HepG2 (cell line): Measurements from ENCODE around the gene NUB1. TPM values are rescaled to one million over a fixed set of nuclear protein-coding genes. Genes with fewer than 3 reads are reported as not detected.

Experiments
- HDAC2 ChIP-seq: sonication (generic); formaldehyde crosslinking; IDR thresholded peaks from 2 replicates; pipeline ENCODE4 v1.4.0; 2020; ENCODE audit warnings: missing genetic modification reagents
- JARID2 ChIP-seq: sonication (generic); formaldehyde crosslinking; IDR thresholded peaks from 2 replicates; pipeline ENCODE4 v1.8.1; 2023; ENCODE audit warnings: missing genetic modification reagents, inconsistent platforms; ENCODE audit not compliant: insufficient replicate concordance
- MEF2D ChIP-seq: sonication (generic); formaldehyde crosslinking; IDR thresholded peaks from 2 replicates; pipeline ENCODE4 v1.5.1; 2020; ENCODE audit warnings: mild to moderate bottlenecking, missing genetic modification reagents
- SCMH1 ChIP-seq: sonication (generic); formaldehyde crosslinking; IDR thresholded peaks from 2 replicates; pipeline ENCODE4 v1.9.0; 2021; ENCODE audit warnings: missing genetic modification reagents, mild to moderate bottlenecking, borderline replicate concordance
- SRSF9 ChIP-seq: fragments of 200-400 bp; formaldehyde crosslinking; IDR thresholded peaks from 2 replicates; pipeline ENCODE4 v1.6.1; 2018; ENCODE audit warnings: borderline replicate concordance, mild to moderate bottlenecking, low read depth, low read length; ENCODE audit not compliant: insufficient read depth, poor library complexity, severe bottlenecking
- ZNF124 ChIP-seq: sonication (generic); formaldehyde crosslinking; IDR thresholded peaks from 2 replicates; pipeline ENCODE4 v1.4.0; 2020; ENCODE audit warnings: missing genetic modification reagents
- ZNF274 ChIP-seq: sonication (generic); formaldehyde crosslinking; IDR thresholded peaks from 2 replicates; pipeline ENCODE4 v1.5.1; 2020; ENCODE audit warnings: mild to moderate bottlenecking, missing genetic modification reagents
- ZNF329 ChIP-seq: sonication (generic); formaldehyde crosslinking; IDR thresholded peaks from 2 replicates; pipeline ENCODE4 v1.9.0; 2021; ENCODE audit warnings: low read depth, mild to moderate bottlenecking, missing genetic modification reagents
- ZNF550 ChIP-seq: sonication (generic); formaldehyde crosslinking; IDR thresholded peaks from 2 replicates; pipeline ENCODE4 v1.4.0; 2020; ENCODE audit warnings: mild to moderate bottlenecking, missing genetic modification reagents, borderline replicate concordance
- ZNF772 ChIP-seq: sonication (generic); formaldehyde crosslinking; IDR thresholded peaks from 2 replicates; pipeline ENCODE4 v1.5.0; 2020; ENCODE audit warnings: mild to moderate bottlenecking, missing genetic modification reagents
- polyA plus RNA-seq, 8 experiments: library from polyadenylated mRNA; depleted of rRNA in 3 of 8; stranded (reverse) in 7 of 8; unstranded in 1 of 8; fragments of >200 nt; fragmentation: Illumina TruSeq in 4 of 8; extraction: Trizol in 4 of 8; gene quantifications; 2 replicates each; pipeline versions ENCODE4 v1.2.1 to v1.2.3, GENCODE V29; 2011 to 2016; ENCODE audit warnings: low read depth in 4 of 8, missing spikeins in 1 of 8, mixed read lengths in 1 of 8; ENCODE audit not compliant: insufficient read depth in 1 of 8
- total RNA-seq, 5 experiments: library from RNA; depleted of rRNA; stranded (reverse); fragments of >200 nt; fragmentation: Illumina TruSeq; extraction: Trizol; gene quantifications; 2 replicates each; pipeline ENCODE4 v1.2.3, GENCODE V29; 2016; ENCODE audit warnings: low read depth in 1 of 5
- TF ChIP-seq, protein P1 (sequence below): sonication (generic); formaldehyde crosslinking; IDR thresholded peaks from 2 replicates; pipeline ENCODE4 v1.4.0; 2020; ENCODE audit warnings: missing genetic modification reagents
- TF ChIP-seq, protein P2 (sequence below): sonication (generic); formaldehyde crosslinking; IDR thresholded peaks from 2 replicates; pipeline ENCODE4 v1.8.0; 2022; ENCODE audit warnings: mild to moderate bottlenecking, missing genetic modification reagents, borderline replicate concordance
- TF ChIP-seq, protein P3 (sequence below): sonication (generic); formaldehyde crosslinking; IDR thresholded peaks from 2 replicates; pipeline ENCODE4 v1.4.0; 2020; ENCODE audit warnings: missing genetic modification reagents

NUB1 gene
- total and polyA plus RNA-seq, 2 of the 13 experiments (the other 11 are each of a cell fraction or from before 2014, with no cell fraction given) = 27.1 to 37.0 TPM

DNA sequence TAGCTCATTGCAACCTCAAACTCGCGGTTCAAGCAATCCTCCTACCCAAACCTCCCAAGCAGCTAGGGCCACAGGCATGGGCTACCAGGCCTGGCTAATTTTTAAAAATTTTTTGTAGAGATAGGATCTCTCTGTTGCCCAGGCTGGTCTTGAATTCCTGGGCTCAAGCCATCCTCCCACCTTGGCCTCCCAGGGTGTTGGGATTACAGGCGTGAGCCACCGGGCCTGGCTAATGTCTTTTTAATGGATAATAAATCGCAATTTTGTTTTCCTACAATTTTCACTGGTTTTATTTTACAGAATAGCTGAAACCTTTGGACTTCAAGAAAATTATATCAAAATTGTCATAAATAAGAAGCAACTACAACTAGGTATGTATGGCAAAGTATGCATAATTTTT is 10.9 kb downstream of the NUB1 start (continued):
- TF ChIP-seq, protein P1, sequence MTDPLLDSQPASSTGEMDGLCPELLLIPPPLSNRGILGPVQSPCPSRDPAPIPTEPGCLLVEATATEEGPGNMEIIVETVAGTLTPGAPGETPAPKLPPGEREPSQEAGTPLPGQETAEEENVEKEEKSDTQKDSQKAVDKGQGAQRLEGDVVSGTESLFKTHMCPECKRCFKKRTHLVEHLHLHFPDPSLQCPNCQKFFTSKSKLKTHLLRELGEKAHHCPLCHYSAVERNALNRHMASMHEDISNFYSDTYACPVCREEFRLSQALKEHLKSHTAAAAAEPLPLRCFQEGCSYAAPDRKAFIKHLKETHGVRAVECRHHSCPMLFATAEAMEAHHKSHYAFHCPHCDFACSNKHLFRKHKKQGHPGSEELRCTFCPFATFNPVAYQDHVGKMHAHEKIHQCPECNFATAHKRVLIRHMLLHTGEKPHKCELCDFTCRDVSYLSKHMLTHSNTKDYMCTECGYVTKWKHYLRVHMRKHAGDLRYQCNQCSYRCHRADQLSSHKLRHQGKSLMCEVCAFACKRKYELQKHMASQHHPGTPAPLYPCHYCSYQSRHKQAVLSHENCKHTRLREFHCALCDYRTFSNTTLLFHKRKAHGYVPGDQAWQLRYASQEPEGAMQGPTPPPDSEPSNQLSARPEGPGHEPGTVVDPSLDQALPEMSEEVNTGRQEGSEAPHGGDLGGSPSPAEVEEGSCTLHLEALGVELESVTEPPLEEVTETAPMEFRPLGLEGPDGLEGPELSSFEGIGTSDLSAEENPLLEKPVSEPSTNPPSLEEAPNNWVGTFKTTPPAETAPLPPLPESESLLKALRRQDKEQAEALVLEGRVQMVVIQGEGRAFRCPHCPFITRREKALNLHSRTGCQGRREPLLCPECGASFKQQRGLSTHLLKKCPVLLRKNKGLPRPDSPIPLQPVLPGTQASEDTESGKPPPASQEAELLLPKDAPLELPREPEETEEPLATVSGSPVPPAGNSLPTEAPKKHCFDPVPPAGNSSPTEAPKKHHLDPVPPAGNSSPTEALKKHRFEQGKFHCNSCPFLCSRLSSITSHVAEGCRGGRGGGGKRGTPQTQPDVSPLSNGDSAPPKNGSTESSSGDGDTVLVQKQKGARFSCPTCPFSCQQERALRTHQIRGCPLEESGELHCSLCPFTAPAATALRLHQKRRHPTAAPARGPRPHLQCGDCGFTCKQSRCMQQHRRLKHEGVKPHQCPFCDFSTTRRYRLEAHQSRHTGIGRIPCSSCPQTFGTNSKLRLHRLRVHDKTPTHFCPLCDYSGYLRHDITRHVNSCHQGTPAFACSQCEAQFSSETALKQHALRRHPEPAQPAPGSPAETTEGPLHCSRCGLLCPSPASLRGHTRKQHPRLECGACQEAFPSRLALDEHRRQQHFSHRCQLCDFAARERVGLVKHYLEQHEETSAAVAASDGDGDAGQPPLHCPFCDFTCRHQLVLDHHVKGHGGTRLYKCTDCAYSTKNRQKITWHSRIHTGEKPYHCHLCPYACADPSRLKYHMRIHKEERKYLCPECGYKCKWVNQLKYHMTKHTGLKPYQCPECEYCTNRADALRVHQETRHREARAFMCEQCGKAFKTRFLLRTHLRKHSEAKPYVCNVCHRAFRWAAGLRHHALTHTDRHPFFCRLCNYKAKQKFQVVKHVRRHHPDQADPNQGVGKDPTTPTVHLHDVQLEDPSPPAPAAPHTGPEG (CRISPR knock-in tag) = no peak
- TF ChIP-seq HDAC2 (CRISPR knock-in tag) (no peak), ZNF329 (CRISPR knock-in tag) (no peak), SCMH1 (CRISPR knock-in tag) (no peak), MEF2D (CRISPR knock-in tag) (no peak), ZNF124 (CRISPR knock-in tag) (no peak), ZNF772 (no peak), JARID2 (CRISPR knock-in tag) (no peak), SRSF9 (no peak), ZNF274 (no peak), ZNF550 (CRISPR knock-in tag) (no peak)
- TF ChIP-seq, protein P2, sequence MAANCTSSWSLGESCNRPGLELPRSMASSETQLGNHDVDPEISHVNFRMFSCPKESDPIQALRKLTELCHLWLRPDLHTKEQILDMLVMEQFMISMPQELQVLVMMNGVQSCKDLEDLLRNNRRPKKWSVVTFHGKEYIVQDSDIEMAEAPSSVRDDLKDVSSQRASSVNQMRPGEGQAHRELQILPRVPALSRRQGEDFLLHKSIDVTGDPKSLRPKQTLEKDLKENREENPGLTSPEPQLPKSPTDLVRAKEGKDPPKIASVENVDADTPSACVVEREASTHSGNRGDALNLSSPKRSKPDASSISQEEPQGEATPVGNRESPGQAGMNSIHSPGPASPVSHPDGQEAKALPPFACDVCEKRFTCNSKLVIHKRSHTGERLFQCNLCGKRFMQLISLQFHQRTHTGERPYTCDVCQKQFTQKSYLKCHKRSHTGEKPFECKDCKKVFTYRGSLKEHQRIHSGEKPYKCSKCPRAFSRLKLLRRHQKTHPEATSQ = no peak
- TF ChIP-seq, protein P3, sequence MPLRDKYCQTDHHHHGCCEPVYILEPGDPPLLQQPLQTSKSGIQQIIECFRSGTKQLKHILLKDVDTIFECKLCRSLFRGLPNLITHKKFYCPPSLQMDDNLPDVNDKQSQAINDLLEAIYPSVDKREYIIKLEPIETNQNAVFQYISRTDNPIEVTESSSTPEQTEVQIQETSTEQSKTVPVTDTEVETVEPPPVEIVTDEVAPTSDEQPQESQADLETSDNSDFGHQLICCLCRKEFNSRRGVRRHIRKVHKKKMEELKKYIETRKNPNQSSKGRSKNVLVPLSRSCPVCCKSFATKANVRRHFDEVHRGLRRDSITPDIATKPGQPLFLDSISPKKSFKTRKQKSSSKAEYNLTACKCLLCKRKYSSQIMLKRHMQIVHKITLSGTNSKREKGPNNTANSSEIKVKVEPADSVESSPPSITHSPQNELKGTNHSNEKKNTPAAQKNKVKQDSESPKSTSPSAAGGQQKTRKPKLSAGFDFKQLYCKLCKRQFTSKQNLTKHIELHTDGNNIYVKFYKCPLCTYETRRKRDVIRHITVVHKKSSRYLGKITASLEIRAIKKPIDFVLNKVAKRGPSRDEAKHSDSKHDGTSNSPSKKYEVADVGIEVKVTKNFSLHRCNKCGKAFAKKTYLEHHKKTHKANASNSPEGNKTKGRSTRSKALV (CRISPR knock-in tag) = no peak
- TF ChIP-seq, all 625 proteins: peak for 0
